HepG2 (cell line): ENCODE results near the gene ARL11. TPM values are rescaled to one million over a fixed set of nuclear protein-coding genes. Genes with fewer than 3 reads are reported as not detected.

Experiments used
- ATAC-seq: fragments of 200-7000 bp; cut with Tn5 transposase; 3 replicates; pipeline ENCODE4 v1.9.1; 2020; ENCODE audit warnings: mild to moderate bottlenecking, moderate library complexity
- BruUV-seq: library from RNA; stranded (reverse); fragments of 400-500 nt; replicated peaks from 2 replicates; lab custom pipeline; 2021; lab: Mats Ljungman, UMichigan
- CTCF ChIA-PET: fragments of 300-600 bp; formaldehyde crosslinking; extraction: SDS; loops from one replicate; lab custom pipeline; 2021; ENCODE audit warnings: low total read pairs, inconsistent platforms, low intra/inter-chr PET ratio; lab: Yijun Ruan, JAX
- POLR2A ChIA-PET: fragments of 350-600 bp; sonication (Branson Sonifier 250); formaldehyde crosslinking; loops from one replicate; lab custom pipeline; 2020; ENCODE audit warnings: antibody characterized with exemption, inconsistent platforms; lab: Yijun Ruan, JAX
- DNase-seq: peaks from one replicate; pipeline ENCODE4 v3.0.0-alpha.2; 2015; ENCODE audit warnings: low spot score
- FAIRE-seq: peaks from 3 replicates; lab custom pipeline; 2011; peaks lifted over from hg19 to GRCh38; lab: Jason Lieb, UNC
- H2AFZ ChIP-seq: one replicate; pipeline ENCODE4 v1.6.1; 2011; ENCODE audit warnings: low read length, inconsistent platforms
- H3K27ac ChIP-seq: fragments of 300-600 bp; 3 replicates; pipeline ENCODE4 v1.8.0; 2011; ENCODE audit warnings: mixed run types, mild to moderate bottlenecking, mixed read lengths, low read length, inconsistent platforms; ENCODE audit not compliant: insufficient read depth; ENCODE audit errors: extremely low read length
- H3K27me3 ChIP-seq, 2 experiments: fragments of 200-600 bp in 1 of 2; 2 replicates in 1 of 2; 3 replicates in 1 of 2; pipeline versions ENCODE4 v1.6.0 to v1.8.0; 2011; ENCODE audit warnings: low read length in 2 of 2, mild to moderate bottlenecking in 2 of 2, moderate library complexity in 2 of 2, inconsistent platforms in 1 of 2; ENCODE audit not compliant: insufficient read depth in 2 of 2, control insufficient read depth in 1 of 2
- H3K36me3 ChIP-seq, 2 experiments: fragments of 200-600 bp in 1 of 2; replicated peaks in 1 of 2; 2 replicates in 1 of 2; 3 replicates in 1 of 2; pipeline versions ENCODE4 v1.5.1 to v1.8.0; 2011; ENCODE audit warnings: low read length in 2 of 2, inconsistent platforms in 1 of 2; ENCODE audit not compliant: insufficient read depth in 2 of 2, control insufficient read depth in 1 of 2
- H3K4me1 ChIP-seq: 2 replicates; pipeline ENCODE4 v1.5.1; 2012; ENCODE audit warnings: low read length, inconsistent platforms; ENCODE audit not compliant: insufficient read depth
- H3K4me2 ChIP-seq: 2 replicates; pipeline ENCODE4 v1.6.0; 2011; ENCODE audit warnings: low read depth, low read length, inconsistent platforms
- H3K4me3 ChIP-seq, 3 experiments: fragments of 200-600 bp in 1 of 3; sonication (generic), shearing (Covaris generic) in 1 of 3; replicated peaks in 1 of 3; 2 replicates each; pipeline ENCODE4 v1.5.1; 2011 to 2016; ENCODE audit warnings: low read length in 3 of 3, inconsistent platforms in 2 of 3, low read depth in 2 of 3, mild to moderate bottlenecking in 2 of 3, control low read depth in 1 of 3, mixed read lengths in 1 of 3; ENCODE audit not compliant: insufficient read depth in 1 of 3
- H3K79me2 ChIP-seq: one replicate; pipeline ENCODE4 v1.6.1; 2011; ENCODE audit warnings: low read length, inconsistent platforms; ENCODE audit not compliant: insufficient read depth
- H3K9ac ChIP-seq: 2 replicates; pipeline ENCODE4 v1.6.0; 2011; ENCODE audit warnings: mild to moderate bottlenecking, low read depth, low read length, inconsistent platforms; ENCODE audit not compliant: insufficient read depth
- H3K9me3 ChIP-seq: 2 replicates; pipeline ENCODE4 v1.5.1; 2012; ENCODE audit warnings: mild to moderate bottlenecking, low read length
- H4K20me1 ChIP-seq: 2 replicates; pipeline ENCODE4 v1.6.0; 2011; ENCODE audit warnings: inconsistent platforms, mild to moderate bottlenecking, low read length, moderate library complexity; ENCODE audit not compliant: insufficient read depth
- ARID5B ChIP-seq: IDR thresholded peaks from 2 replicates; pipeline ENCODE4 v1.4.0; 2020; ENCODE audit warnings: mild to moderate bottlenecking, missing genetic modification reagents
- ATAD3A ChIP-seq: sonication (generic); formaldehyde crosslinking; IDR thresholded peaks from 2 replicates; pipeline ENCODE4 v1.4.0; 2020; ENCODE audit warnings: missing genetic modification reagents
- GATA4 ChIP-seq: sonication (generic); IDR thresholded peaks from 2 replicates; pipeline ENCODE4 v1.6.1; 2016; ENCODE audit warnings: antibody characterized with exemption, low read depth, borderline replicate concordance
- HDAC1 ChIP-seq: sonication (generic); formaldehyde crosslinking; IDR thresholded peaks from 2 replicates; pipeline ENCODE4 v1.5.1; 2020; ENCODE audit warnings: mild to moderate bottlenecking, missing genetic modification reagents
- IKZF4 ChIP-seq: sonication (generic); formaldehyde crosslinking; IDR thresholded peaks from 2 replicates; pipeline ENCODE4 v1.5.1; 2020; ENCODE audit warnings: borderline replicate concordance, mild to moderate bottlenecking, low read depth, missing genetic modification reagents; ENCODE audit errors: not compliant biosample characterization
- NFRKB ChIP-seq: fragments of 450-650 bp; IDR thresholded peaks from 2 replicates; pipeline ENCODE4 v1.6.1; 2017
- SETDB1 ChIP-seq: sonication (generic); formaldehyde crosslinking; IDR thresholded peaks from 2 replicates; pipeline ENCODE4 v1.5.1; 2020; ENCODE audit warnings: missing genetic modification reagents, mild to moderate bottlenecking, borderline replicate concordance
- SPEN ChIP-seq: sonication (generic); formaldehyde crosslinking; IDR thresholded peaks from 2 replicates; pipeline ENCODE4 v1.5.1; 2020; ENCODE audit warnings: low read depth, mild to moderate bottlenecking, missing genetic modification reagents
- ZMAT3 ChIP-seq: sonication (generic); formaldehyde crosslinking; conservative IDR thresholded peaks from 2 replicates; pipeline ENCODE4 v1.7.0; 2021; ENCODE audit warnings: missing genetic modification reagents
- ZNF441 ChIP-seq: sonication (generic); formaldehyde crosslinking; IDR thresholded peaks from 2 replicates; pipeline ENCODE4 v1.7.0; 2021; ENCODE audit warnings: missing genetic modification reagents, borderline replicate concordance
- ZNF652 ChIP-seq: IDR thresholded peaks from 2 replicates; pipeline ENCODE4 v1.6.1; 2016; ENCODE audit warnings: low read depth, borderline replicate concordance
- ZNF878 ChIP-seq: sonication (generic); formaldehyde crosslinking; IDR thresholded peaks from 2 replicates; pipeline ENCODE4 v1.8.1; 2023; ENCODE audit warnings: mild to moderate bottlenecking, missing genetic modification reagents, moderate library complexity
- WGBS: methylation state at CpG from one replicate; pipeline ENCODE4 v1.1.6; 2017; ENCODE audit warnings: low lambda C conversion rate; 5-methylcytosine and 5-hydroxymethylcytosine counted together
- in situ Hi-C: cut with HindIII; loops from 2 replicates; pipeline ENCODE4 v1.10.0; 2017; ENCODE audit warnings: low pct_unique_long_range_greater_than_20kb; ENCODE audit not compliant: extremely low pct_ligation_motif_present
- intact Hi-C: fragments of 100-400 bp; cut with micrococcal nuclease; formaldehyde crosslinking; loops from one replicate; pipeline ENCODE4 v1.10.0; 2022; ENCODE audit not compliant: unreplicated experiment
- polyA plus RNA-seq, 8 experiments: library from polyadenylated mRNA; depleted of rRNA in 3 of 8; stranded (reverse) in 7 of 8; unstranded in 1 of 8; fragments of >200 nt; fragmentation: Illumina TruSeq in 4 of 8; extraction: Trizol in 4 of 8; gene quantifications; 2 replicates each; pipeline versions ENCODE4 v1.2.1 to v1.2.3, GENCODE V29; 2011 to 2016; ENCODE audit warnings: low read depth in 4 of 8, missing spikeins in 1 of 8, mixed read lengths in 1 of 8; ENCODE audit not compliant: insufficient read depth in 1 of 8
- total RNA-seq, 5 experiments: library from RNA; depleted of rRNA; stranded (reverse); fragments of >200 nt; fragmentation: Illumina TruSeq; extraction: Trizol; gene quantifications; 2 replicates each; pipeline ENCODE4 v1.2.3, GENCODE V29; 2016; ENCODE audit warnings: low read depth in 1 of 5
- TF ChIP-seq, protein P1 (sequence below): sonication (generic); formaldehyde crosslinking; IDR thresholded peaks from 2 replicates; pipeline ENCODE4 v1.4.0; 2020; ENCODE audit warnings: missing genetic modification reagents

ARL11 gene
- total and polyA plus RNA-seq, 2 of the 13 experiments (the other 11 are each of a cell fraction or from before 2014, with no cell fraction given): 0.04 to 0.22 TPM

DNA sequence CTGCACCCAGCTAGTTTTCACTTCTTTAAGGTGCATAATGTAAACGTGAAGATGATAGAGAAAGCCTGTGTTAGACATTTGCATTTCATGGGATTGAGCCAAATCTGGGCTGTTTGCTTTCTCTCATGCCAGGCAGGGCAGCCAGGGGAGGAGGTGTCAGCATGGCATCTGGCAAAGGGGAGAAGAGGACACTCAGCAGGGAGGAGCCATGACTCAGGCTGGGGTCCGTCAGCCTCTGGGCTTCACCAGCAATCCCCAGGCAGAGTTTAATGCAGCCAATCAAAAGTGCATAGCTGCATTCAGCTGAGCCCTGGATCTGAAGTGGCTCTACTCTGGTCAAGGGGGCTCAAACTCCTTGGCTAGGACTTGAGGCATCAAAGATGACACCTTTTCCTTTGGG is 39.5 kb downstream of the ARL11 start:
- ATAC-seq (no peak), FAIRE-seq (no peak), DNase-seq (no peak)
- Histone ChIP-seq H3K9me3 (no peaks in the 10 kb centered on the region), H3K27ac (no peak overlapping the region), H3K36me3 (peaks cover 9 to 35% of the 10 kb centered on the region in 2 experiments), H3K4me2 (no peak overlapping the region), H3K27me3 (no peaks in the 10 kb centered on the region), H4K20me1 (peaks cover 9% of the 10 kb centered on the region), H3K4me3 (no peak overlapping the region), H2AFZ (no peak overlapping the region), H3K4me1 (no peaks in the 10 kb centered on the region), H3K79me2 (peaks cover 8% of the 10 kb centered on the region), H3K9ac (no peak overlapping the region)
- ChIA-PET POLR2A (no interaction called here), CTCF (no interaction called here)
- 90% methylated on average over 2 of the region's 2 CpGs for WGBS
- in situ Hi-C loops (loop anchor here (25.0 kb wide), 3 partner anchors 1145 to 1395 kb away; partner anchors contain the start of gene RNASEH2B), intact Hi-C loops (loop anchor here (2.0 kb wide), 2 partner anchors 125 to 173 kb away; partner anchors contain the start of gene KPNA3)
- TF ChIP-seq ZMAT3 (no peak), ATAD3A (no peak), ZNF878 (no peak), NFRKB (no peak), SPEN (CRISPR knock-in tag) (no peak), IKZF4 (CRISPR knock-in tag) (no peak), HDAC1 (CRISPR knock-in tag) (no peak), GATA4 (no peak), ZNF441 (CRISPR knock-in tag) (no peak), ZNF652 (CRISPR knock-in tag) (no peak), SETDB1 (CRISPR knock-in tag) (no peak), ARID5B (CRISPR knock-in tag) (no peak)
- TF ChIP-seq, protein P1, sequence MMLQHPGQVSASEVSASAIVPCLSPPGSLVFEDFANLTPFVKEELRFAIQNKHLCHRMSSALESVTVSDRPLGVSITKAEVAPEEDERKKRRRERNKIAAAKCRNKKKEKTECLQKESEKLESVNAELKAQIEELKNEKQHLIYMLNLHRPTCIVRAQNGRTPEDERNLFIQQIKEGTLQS (CRISPR knock-in tag): no peak
- BruUV-seq: no TSS peak
